H4 (cell line): ENCODE data around the gene XPO4. TPM values are rescaled to one million over a fixed set of nuclear protein-coding genes. Genes with fewer than 3 reads are reported as not detected.
A peak's percentile ranks its signal among the peaks of the same experiment; 100 is the strongest.
"Not testable (repeated sequence)": the region's sequence is repeated elsewhere in the genome, so short reads cannot be mapped to it uniquely, and the experiment has no call there.

ENCODE experiments used
- DNase-seq: peaks from one replicate; pipeline ENCODE4 v3.0.0-alpha.2; 2015; ENCODE audit warnings: low spot score
- total RNA-seq: library from RNA; depleted of rRNA; stranded (reverse); fragments of >200 nt; shearing (Covaris generic); gene quantifications from 2 replicates; pipeline ENCODE4 v1.2.3, GENCODE V29; 2014

XPO4 gene
- total RNA-seq, 1 experiment from 2014 or later, result 10.4 TPM

- DNase-seq, result no peak
Observed at GRCh38 chr13:20787180-20787579, 115.4 kb downstream of the XPO4 start.

- no peak for DNase-seq
Observed at GRCh38 chr13:20782116-20782708, 120.3 kb downstream of the XPO4 start.

- DNase-seq, result no peak
Observed at GRCh38 chr13:20780317-20780716, 122.2 kb downstream of the XPO4 start.

GRCh38 chr13:20779405-20779804, 123.1 kb downstream of the XPO4 start:
- DNase-seq, result no peak

GRCh38 chr13:20778311-20778710, 124.2 kb downstream of the XPO4 start:
- no peak for DNase-seq

GRCh38 chr13:20776751-20777150, 125.8 kb downstream of the XPO4 start:
- no peak for DNase-seq

- no peak for DNase-seq
Observed at GRCh38 chr13:20775961-20776360, 126.6 kb downstream of the XPO4 start.

- no peak for DNase-seq
Observed at GRCh38 chr13:20774746-20775145, 127.8 kb downstream of the XPO4 start.

- peak; percentile 80 for DNase-seq
Observed at GRCh38 chr13:20773194-20774080, 129.1 kb downstream of the XPO4 start, which contains the start of gene EEF1AKMT1. Gene EEF1AKMT1, minus strand, starts transcription at chr13:20773961. Its CDS starts 16,363 bp downstream, at chr13:20757598.

- DNase-seq, result no peak
Observed at GRCh38 chr13:20772401-20773131, 130.0 kb downstream of the XPO4 start.

GRCh38 chr13:20769834-20770233, 132.7 kb downstream of the XPO4 start:
- no peak for DNase-seq

- DNase-seq, result no peak
Observed at GRCh38 chr13:20769091-20769490, 133.5 kb downstream of the XPO4 start.

GRCh38 chr13:20767309-20767943, 135.1 kb downstream of the XPO4 start:
- DNase-seq, result no peak

- no peak for DNase-seq
Observed at GRCh38 chr13:20760872-20761271, 141.7 kb downstream of the XPO4 start.

- no peak for DNase-seq
Observed at GRCh38 chr13:20754009-20754408, 148.5 kb downstream of the XPO4 start.

GRCh38 chr13:20749377-20749776, 153.2 kb downstream of the XPO4 start:
- DNase-seq, result no peak

- DNase-seq, result not testable (repeated sequence)
Observed at GRCh38 chr13:20743830-20744404, 158.6 kb downstream of the XPO4 start.

GRCh38 chr13:20740021-20740420, 162.5 kb downstream of the XPO4 start:
- no peak for DNase-seq

GRCh38 chr13:20738616-20739015, 163.9 kb downstream of the XPO4 start:
- DNase-seq, result no peak

GRCh38 chr13:20729633-20730585, 172.6 kb downstream of the XPO4 start:
- no peak for DNase-seq
